Measurements from ENCODE around the gene SMIM41. TPM values are rescaled to one million over a fixed set of nuclear protein-coding genes. Genes with fewer than 3 reads are reported as not detected.

SMIM41 gene
- 1 to 10 TPM in 2 of 4 donors, under 1 TPM in 1, not detected in 1; 0.41 to 5.7 (median 1.2) TPM for total RNA-seq
- polyA plus RNA-seq = under 1 TPM in 1 of 3 donors, not detected in 2; 0.61 TPM

DNA sequence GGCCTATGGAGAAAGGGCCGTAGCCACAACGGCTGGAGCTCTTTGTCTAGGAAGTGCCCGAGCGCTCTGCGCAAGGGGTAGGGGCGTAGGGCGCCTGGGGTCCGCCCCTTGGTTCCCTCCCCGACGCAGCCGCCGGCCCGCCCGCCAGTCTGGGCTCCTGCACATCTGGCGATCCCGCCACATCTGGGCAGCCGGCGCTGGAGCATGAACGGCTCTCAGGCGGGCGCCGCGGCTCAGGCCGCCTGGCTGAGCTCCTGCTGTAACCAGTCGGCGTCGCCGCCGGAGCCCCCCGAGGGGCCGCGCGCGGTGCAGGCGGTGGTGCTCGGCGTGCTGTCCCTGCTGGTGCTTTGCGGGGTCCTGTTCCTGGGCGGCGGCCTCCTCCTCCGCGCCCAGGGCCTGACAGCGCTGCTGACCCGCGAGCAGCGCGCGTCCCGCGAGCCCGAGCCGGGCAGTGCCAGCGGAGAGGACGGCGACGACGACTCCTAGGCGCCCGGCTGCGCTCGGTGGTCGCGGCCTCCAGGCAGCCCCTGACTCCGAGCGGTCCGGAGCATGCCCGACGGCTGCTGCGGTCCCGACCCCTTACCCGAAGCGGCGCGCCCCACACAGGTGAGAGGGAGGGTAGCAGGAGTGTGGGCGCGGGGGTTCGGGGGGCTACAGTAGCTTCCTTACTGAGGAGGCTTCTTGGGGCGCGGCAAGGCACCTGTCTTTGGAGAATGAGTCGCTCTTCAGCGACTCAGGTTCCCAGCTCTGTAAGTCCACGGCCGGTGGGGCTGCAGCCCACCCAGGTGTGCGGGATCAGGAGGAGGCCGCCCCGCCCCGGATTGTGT, at the start of gene SMIM41:
Gene SMIM41, plus strand, starts transcription at position 129 of the 827 bp plus-strand sequence. Its CDS starts 76 bp downstream, at position 205.
- no peak for DNase-seq
- Histone ChIP-seq H3K4me1 (peaks cover 0 to 27% (median 7%) of the 10 kb centered on the region in 4 donors), H3K27me3 (no peaks in the 10 kb centered on the region), H3K9me3 (no peaks in the 10 kb centered on the region), H3K4me3 (peak within 1 kb of the TSS in 3 of 4 donors; percentile 11 to 29 (median 17)), H3K36me3 (peaks cover 0 to 36% (median 16%) of the 10 kb centered on the region in 4 donors), H3K27ac (peak within 1 kb of the TSS; percentile 54 to 79 (median 62))
- intact Hi-C loops (cut with DNase I) = no loop called here
- 77 to 84% methylated on average over 87 of the region's 87 CpGs for WGBS, 2 donors
- TF ChIP-seq EP300 (IDR thresholded peaks at IDR 0.05) = no peak
- no peak for TF ChIP-seq POLR2A (IDR thresholded peaks at IDR 0.05)
- TF ChIP-seq POLR2AphosphoS5 (IDR thresholded peaks at IDR 0.05) = peak in 1 of 4 donors; percentile 41
- TF ChIP-seq, protein P1, sequence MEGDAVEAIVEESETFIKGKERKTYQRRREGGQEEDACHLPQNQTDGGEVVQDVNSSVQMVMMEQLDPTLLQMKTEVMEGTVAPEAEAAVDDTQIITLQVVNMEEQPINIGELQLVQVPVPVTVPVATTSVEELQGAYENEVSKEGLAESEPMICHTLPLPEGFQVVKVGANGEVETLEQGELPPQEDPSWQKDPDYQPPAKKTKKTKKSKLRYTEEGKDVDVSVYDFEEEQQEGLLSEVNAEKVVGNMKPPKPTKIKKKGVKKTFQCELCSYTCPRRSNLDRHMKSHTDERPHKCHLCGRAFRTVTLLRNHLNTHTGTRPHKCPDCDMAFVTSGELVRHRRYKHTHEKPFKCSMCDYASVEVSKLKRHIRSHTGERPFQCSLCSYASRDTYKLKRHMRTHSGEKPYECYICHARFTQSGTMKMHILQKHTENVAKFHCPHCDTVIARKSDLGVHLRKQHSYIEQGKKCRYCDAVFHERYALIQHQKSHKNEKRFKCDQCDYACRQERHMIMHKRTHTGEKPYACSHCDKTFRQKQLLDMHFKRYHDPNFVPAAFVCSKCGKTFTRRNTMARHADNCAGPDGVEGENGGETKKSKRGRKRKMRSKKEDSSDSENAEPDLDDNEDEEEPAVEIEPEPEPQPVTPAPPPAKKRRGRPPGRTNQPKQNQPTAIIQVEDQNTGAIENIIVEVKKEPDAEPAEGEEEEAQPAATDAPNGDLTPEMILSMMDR (IDR thresholded peaks at IDR 0.05) = no peak

DNA sequence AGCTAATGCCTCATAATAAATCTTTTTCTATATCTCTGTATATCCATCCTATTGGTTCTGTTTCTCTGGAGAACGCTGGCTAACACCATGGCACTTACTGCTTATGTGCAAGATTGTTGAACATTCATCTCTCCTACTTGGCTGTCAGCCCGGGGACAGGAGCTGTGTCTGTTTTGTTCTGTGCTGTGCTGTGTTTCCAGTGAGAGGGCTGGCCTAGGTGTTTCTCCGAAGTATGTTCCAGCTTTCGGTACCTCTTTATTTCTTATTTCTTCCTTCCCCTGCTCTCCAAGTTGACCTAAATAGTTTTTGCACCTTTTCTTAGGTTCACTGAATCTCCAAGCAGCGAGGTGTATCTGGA, 47.1 kb upstream of the SMIM41 start:
- H3K4me1 ChIP-seq = peaks cover 0 to 43% (median 35%) of the 10 kb centered on the region in 4 donors
- peak overlapping the region in 3 of 4 donors; percentile 41 to 46 (median 41) for H3K4me3 ChIP-seq
- 4 to 11% methylated on average over 5 of the region's 5 CpGs for WGBS, 2 donors
- intact Hi-C loops (cut with DNase I) = loop anchor here (2.0 kb wide), 2 partner anchors 18 to 36 kb away; partner anchors contain the start of genes ATG101 and NR4A1
- TF ChIP-seq POLR2AphosphoS5 (IDR thresholded peaks at IDR 0.05) (peak in 2 of 4 donors; percentile 45 to 60), EP300 (IDR thresholded peaks at IDR 0.05) (peak in 3 of 4 donors; percentile 34 to 93 (median 48))
- TF ChIP-seq, protein P1 (IDR thresholded peaks at IDR 0.05) = no peak
- peak; percentile 98 for DNase-seq
- no peaks in the 10 kb centered on the region for H3K27me3 ChIP-seq
- peak overlapping the region; percentile 90 to 96 (median 92) for H3K27ac ChIP-seq
- H3K36me3 ChIP-seq = no peaks in the 10 kb centered on the region
- no peaks in the 10 kb centered on the region for H3K9me3 ChIP-seq

DNA sequence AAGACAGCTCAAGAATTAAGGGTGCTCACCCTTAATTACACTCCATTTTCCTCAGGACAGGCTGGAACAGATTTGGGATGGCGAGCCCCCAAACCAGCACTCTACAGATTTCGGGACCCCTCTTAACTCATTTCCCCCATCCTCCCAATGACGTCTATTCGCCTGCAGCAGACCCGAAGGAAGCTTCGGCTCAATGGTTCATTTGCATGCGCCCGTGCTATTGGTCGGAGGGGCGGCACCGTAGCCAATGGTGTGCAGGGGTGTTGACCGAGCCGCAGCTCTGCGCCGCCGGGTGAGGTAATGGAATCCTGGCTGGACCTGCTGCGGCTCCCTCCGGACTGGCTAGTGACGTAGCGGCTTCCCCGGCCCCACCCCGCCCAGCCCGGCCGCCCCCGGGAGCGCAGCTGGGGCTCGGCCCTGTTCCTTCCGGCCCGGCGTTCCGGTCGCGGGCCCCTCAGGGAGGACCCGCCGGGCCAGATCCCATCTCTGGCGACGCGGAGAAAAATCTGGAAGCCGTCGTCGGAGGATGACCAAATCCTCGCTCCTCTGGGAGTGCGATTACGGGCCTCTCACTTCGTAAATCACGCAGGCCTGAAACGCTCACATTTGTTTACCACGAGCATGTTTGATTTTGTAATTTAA, 46.6 kb upstream of the SMIM41 start:
- intact Hi-C loops (cut with DNase I) = loop anchor here (2.0 kb wide), 2 partner anchors 18 to 36 kb away; partner anchors contain the start of genes ATG101 and NR4A1

DNA sequence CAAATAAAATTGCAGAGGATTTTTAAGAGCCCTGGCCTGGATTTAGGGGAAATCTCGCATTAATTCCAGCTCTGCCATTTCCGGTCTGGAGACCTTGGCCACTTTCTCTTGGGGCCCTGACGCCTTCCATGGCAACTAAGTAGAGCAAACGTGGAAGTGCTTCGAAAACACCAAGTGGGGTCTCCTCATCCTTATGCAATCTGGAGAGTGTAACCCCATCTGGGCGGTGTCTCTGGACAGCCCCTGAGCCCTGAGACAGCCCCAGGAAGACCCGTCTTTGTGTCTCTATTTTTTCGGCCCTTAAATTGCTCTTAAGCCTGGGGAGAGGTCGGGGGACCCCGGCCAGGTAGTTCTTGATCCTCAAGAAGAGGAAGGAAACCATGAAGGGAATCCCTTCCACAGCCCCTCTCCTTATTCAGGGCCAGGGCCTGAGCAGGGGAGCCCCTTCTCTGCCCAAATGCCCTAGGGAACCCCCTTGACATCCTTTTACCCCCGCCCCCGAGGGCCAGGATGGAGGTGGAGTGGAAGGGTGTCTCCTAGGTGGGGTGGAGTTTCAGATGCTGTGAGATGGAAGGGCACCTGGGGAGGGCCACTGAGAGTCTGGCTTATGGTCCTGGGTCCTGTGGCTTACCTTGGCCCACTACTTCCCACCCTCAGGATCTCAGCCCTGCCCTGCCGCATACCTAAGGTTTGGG, 45.9 kb upstream of the SMIM41 start:
- no peaks in the 10 kb centered on the region for H3K9me3 ChIP-seq
- no peaks in the 10 kb centered on the region for H3K36me3 ChIP-seq
- no peaks in the 10 kb centered on the region for H3K27me3 ChIP-seq
- H3K4me3 ChIP-seq = peak overlapping the region; percentile 8 to 46 (median 41)
- H3K4me1 ChIP-seq = peaks cover 0 to 52% (median 44%) of the 10 kb centered on the region in 4 donors
- no peak for TF ChIP-seq POLR2A (IDR thresholded peaks at IDR 0.05)
- TF ChIP-seq EP300 (IDR thresholded peaks at IDR 0.05) = no peak
- TF ChIP-seq POLR2AphosphoS5 (IDR thresholded peaks at IDR 0.05) = no peak
- TF ChIP-seq, protein P1 (IDR thresholded peaks at IDR 0.05) = no peak
- peak overlapping the region; percentile 90 to 96 (median 92) for H3K27ac ChIP-seq
- no peak for DNase-seq
- intact Hi-C loops (cut with DNase I) = loop anchor here (2.0 kb wide), 2 partner anchors 17 to 35 kb away; partner anchors contain the start of genes ATG101 and NR4A1
- 55 to 67% methylated on average over 13 of the region's 13 CpGs for WGBS, 2 donors

More for the DNA sequence above, 46.6 kb upstream of the SMIM41 start:
- Histone ChIP-seq H3K27me3 (no peaks in the 10 kb centered on the region), H3K36me3 (no peaks in the 10 kb centered on the region), H3K4me1 (peaks cover 0 to 47% (median 38%) of the 10 kb centered on the region in 4 donors), H3K27ac (peak overlapping the region; percentile 90 to 96 (median 92)), H3K9me3 (no peaks in the 10 kb centered on the region), H3K4me3 (peak overlapping the region; percentile 8 to 46 (median 41))
- TF ChIP-seq POLR2A (IDR thresholded peaks at IDR 0.05) = peak; percentile 72 to 74
- TF ChIP-seq EP300 (IDR thresholded peaks at IDR 0.05) = peak in 3 of 4 donors; percentile 28 to 97 (median 71)
- TF ChIP-seq, protein P1 (IDR thresholded peaks at IDR 0.05) = no peak
- TF ChIP-seq POLR2AphosphoS5 (IDR thresholded peaks at IDR 0.05) = peak; percentile 83 to 91 (median 88)
- WGBS, 2 donors = 0 to 1% methylated on average over 48 of the region's 48 CpGs
- peak; percentile 100 for DNase-seq

All from sigmoid colon (tissue), 7 donors.